ENCODE measurements around the gene ST3GAL5.

The ST3GAL5 gene

GRCh38 chr2:85847051-85847588 is 41.7 kb downstream of the ST3GAL5 start:
- H3K23ac ChIP-seq (ENCODE audit: low read length) = no peak overlapping the region
- H3K18ac ChIP-seq (ENCODE audit: low read length) = no peak overlapping the region
- H3K4me1 ChIP-seq (ENCODE audit: control insufficient read depth, low read depth, low read length) = no peaks in the 10 kb centered on the region
- H4K8ac ChIP-seq (ENCODE audit: low read depth, low read length) = no peak overlapping the region
- no peak overlapping the region for H2BK15ac ChIP-seq (replicated peaks; ENCODE audit: low read depth)
- H2AK5ac ChIP-seq (ENCODE audit: low read length) = no peak overlapping the region
- H3K4ac ChIP-seq (ENCODE audit: low read depth, low read length) = no peak overlapping the region
- no peak overlapping the region for H3K4me3 ChIP-seq (ENCODE audit: low read length)
- WGBS (ENCODE audit: extremely low coverage, insufficient coverage, low lambda C conversion rate) = no CpG with 5 or more reads among the region's 2 CpGs
- H3K4me2 ChIP-seq (ENCODE audit: low read length) = no peak overlapping the region
- H3K36me3 ChIP-seq (ENCODE audit: control insufficient read depth, insufficient read depth, low read length) = no peaks in the 10 kb centered on the region
- no peak overlapping the region for H2BK5ac ChIP-seq (ENCODE audit: low read length)
- H3K9ac ChIP-seq (ENCODE audit: low read length) = no peak overlapping the region
- no peak overlapping the region for H2BK120ac ChIP-seq (ENCODE audit: low read depth, low read length)
- H3K79me1 ChIP-seq (ENCODE audit: low read length) = no peaks in the 10 kb centered on the region
- no peaks in the 10 kb centered on the region for H3K79me2 ChIP-seq (ENCODE audit: control insufficient read depth, insufficient read depth, low read length)
- H3K27me3 ChIP-seq (ENCODE audit: insufficient read depth, low read length, poor library complexity) = no peaks in the 10 kb centered on the region
- H3K27ac ChIP-seq (ENCODE audit: low read depth, low read length) = no peak overlapping the region
- H4K5ac ChIP-seq (ENCODE audit: low read length) = no peak overlapping the region
- H3K56ac ChIP-seq (ENCODE audit: low read length) = no peak overlapping the region
- no peak for DNase-seq

- Histone ChIP-seq H3K79me2 (ENCODE audit: control insufficient read depth, insufficient read depth, low read length) (no peaks in the 10 kb centered on the region), H4K5ac (ENCODE audit: low read length) (no peak overlapping the region), H2BK15ac (replicated peaks; ENCODE audit: low read depth) (no peak overlapping the region), H2AK5ac (ENCODE audit: low read length) (no peak overlapping the region), H4K8ac (ENCODE audit: low read depth, low read length) (no peak overlapping the region), H3K18ac (ENCODE audit: low read length) (no peak overlapping the region), H3K4me2 (ENCODE audit: low read length) (no peak overlapping the region), H3K9ac (ENCODE audit: low read length) (no peak overlapping the region), H2BK5ac (ENCODE audit: low read length) (no peak overlapping the region), H3K79me1 (ENCODE audit: low read length) (no peaks in the 10 kb centered on the region), H3K4me3 (ENCODE audit: low read length) (no peak overlapping the region), H2BK120ac (ENCODE audit: low read depth, low read length) (no peak overlapping the region), H3K36me3 (ENCODE audit: control insufficient read depth, insufficient read depth, low read length) (no peaks in the 10 kb centered on the region), H3K4ac (ENCODE audit: low read depth, low read length) (no peak overlapping the region), H3K27me3 (ENCODE audit: insufficient read depth, low read length, poor library complexity) (no peaks in the 10 kb centered on the region), H3K56ac (ENCODE audit: low read length) (no peak overlapping the region), H3K23ac (ENCODE audit: low read length) (no peak overlapping the region), H3K4me1 (ENCODE audit: control insufficient read depth, low read depth, low read length) (no peaks in the 10 kb centered on the region), H3K27ac (ENCODE audit: low read depth, low read length) (no peak overlapping the region)
- DNase-seq = no peak
- WGBS (ENCODE audit: extremely low coverage, insufficient coverage, low lambda C conversion rate) = no CpG with 5 or more reads among the region's 4 CpGs
Measured at GRCh38 chr2:85846411-85846810, 42.4 kb downstream of the ST3GAL5 start.

GRCh38 chr2:85844486-85844885 is 44.3 kb downstream of the ST3GAL5 start:
- Histone ChIP-seq H3K4me1 (ENCODE audit: control insufficient read depth, low read depth, low read length) (no peaks in the 10 kb centered on the region), H3K9ac (ENCODE audit: low read length) (no peak overlapping the region), H2BK120ac (ENCODE audit: low read depth, low read length) (no peak overlapping the region), H3K56ac (ENCODE audit: low read length) (no peak overlapping the region), H2BK15ac (replicated peaks; ENCODE audit: low read depth) (no peak overlapping the region), H3K79me2 (ENCODE audit: control insufficient read depth, insufficient read depth, low read length) (no peaks in the 10 kb centered on the region), H3K4me2 (ENCODE audit: low read length) (no peak overlapping the region), H2AK5ac (ENCODE audit: low read length) (no peak overlapping the region), H3K18ac (ENCODE audit: low read length) (no peak overlapping the region), H3K27me3 (ENCODE audit: insufficient read depth, low read length, poor library complexity) (no peaks in the 10 kb centered on the region), H2BK5ac (ENCODE audit: low read length) (no peak overlapping the region), H4K5ac (ENCODE audit: low read length) (no peak overlapping the region), H3K4ac (ENCODE audit: low read depth, low read length) (no peak overlapping the region), H3K4me3 (ENCODE audit: low read length) (no peak overlapping the region), H4K8ac (ENCODE audit: low read depth, low read length) (no peak overlapping the region), H3K36me3 (ENCODE audit: control insufficient read depth, insufficient read depth, low read length) (no peaks in the 10 kb centered on the region), H3K27ac (ENCODE audit: low read depth, low read length) (no peak overlapping the region), H3K79me1 (ENCODE audit: low read length) (no peaks in the 10 kb centered on the region), H3K23ac (ENCODE audit: low read length) (no peak overlapping the region)
- DNase-seq = no peak
- WGBS (ENCODE audit: extremely low coverage, insufficient coverage, low lambda C conversion rate) = no CpG with 5 or more reads among the region's 4 CpGs

- Histone ChIP-seq H3K4me2 (ENCODE audit: low read length) (no peak overlapping the region), H3K56ac (ENCODE audit: low read length) (no peak overlapping the region), H3K23ac (ENCODE audit: low read length) (no peak overlapping the region), H3K36me3 (ENCODE audit: control insufficient read depth, insufficient read depth, low read length) (no peaks in the 10 kb centered on the region), H3K27ac (ENCODE audit: low read depth, low read length) (no peak overlapping the region), H4K5ac (ENCODE audit: low read length) (no peak overlapping the region), H3K79me2 (ENCODE audit: control insufficient read depth, insufficient read depth, low read length) (no peaks in the 10 kb centered on the region), H2BK120ac (ENCODE audit: low read depth, low read length) (no peak overlapping the region), H2BK5ac (ENCODE audit: low read length) (no peak overlapping the region), H2BK15ac (replicated peaks; ENCODE audit: low read depth) (no peak overlapping the region), H3K4me3 (ENCODE audit: low read length) (no peak overlapping the region), H3K4ac (ENCODE audit: low read depth, low read length) (no peak overlapping the region), H3K9ac (ENCODE audit: low read length) (no peak overlapping the region), H2AK5ac (ENCODE audit: low read length) (no peak overlapping the region), H3K4me1 (ENCODE audit: control insufficient read depth, low read depth, low read length) (no peaks in the 10 kb centered on the region), H3K27me3 (ENCODE audit: insufficient read depth, low read length, poor library complexity) (no peaks in the 10 kb centered on the region), H3K79me1 (ENCODE audit: low read length) (no peaks in the 10 kb centered on the region), H3K18ac (ENCODE audit: low read length) (no peak overlapping the region), H4K8ac (ENCODE audit: low read depth, low read length) (no peak overlapping the region)
- peak; percentile 42 for DNase-seq
- WGBS (ENCODE audit: extremely low coverage, insufficient coverage, low lambda C conversion rate) = no CpG with 5 or more reads among the region's 4 CpGs
Measured at GRCh38 chr2:85843543-85843942, 45.2 kb downstream of the ST3GAL5 start.

GRCh38 chr2:85840091-85840490 is 48.7 kb downstream of the ST3GAL5 start:
- WGBS (ENCODE audit: extremely low coverage, insufficient coverage, low lambda C conversion rate) = no CpG with 5 or more reads among the region's 9 CpGs
- H3K27me3 ChIP-seq (ENCODE audit: insufficient read depth, low read length, poor library complexity) = no peaks in the 10 kb centered on the region
- no peak overlapping the region for H3K9ac ChIP-seq (ENCODE audit: low read length)
- no peak overlapping the region for H3K27ac ChIP-seq (ENCODE audit: low read depth, low read length)
- H4K8ac ChIP-seq (ENCODE audit: low read depth, low read length) = no peak overlapping the region
- H3K4me2 ChIP-seq (ENCODE audit: low read length) = no peak overlapping the region
- H2BK120ac ChIP-seq (ENCODE audit: low read depth, low read length) = no peak overlapping the region
- H3K23ac ChIP-seq (ENCODE audit: low read length) = no peak overlapping the region
- H3K4me1 ChIP-seq (ENCODE audit: control insufficient read depth, low read depth, low read length) = no peaks in the 10 kb centered on the region
- DNase-seq = no peak
- H3K4ac ChIP-seq (ENCODE audit: low read depth, low read length) = no peak overlapping the region
- no peaks in the 10 kb centered on the region for H3K79me1 ChIP-seq (ENCODE audit: low read length)
- H4K5ac ChIP-seq (ENCODE audit: low read length) = no peak overlapping the region
- H3K79me2 ChIP-seq (ENCODE audit: control insufficient read depth, insufficient read depth, low read length) = no peaks in the 10 kb centered on the region
- H2BK15ac ChIP-seq (replicated peaks; ENCODE audit: low read depth) = no peak overlapping the region
- no peak overlapping the region for H2BK5ac ChIP-seq (ENCODE audit: low read length)
- no peak overlapping the region for H3K56ac ChIP-seq (ENCODE audit: low read length)
- no peak overlapping the region for H3K4me3 ChIP-seq (ENCODE audit: low read length)
- no peak overlapping the region for H3K18ac ChIP-seq (ENCODE audit: low read length)
- no peak overlapping the region for H2AK5ac ChIP-seq (ENCODE audit: low read length)
- no peaks in the 10 kb centered on the region for H3K36me3 ChIP-seq (ENCODE audit: control insufficient read depth, insufficient read depth, low read length)

- WGBS (ENCODE audit: extremely low coverage, insufficient coverage, low lambda C conversion rate) = no CpG with 5 or more reads among the region's 10 CpGs
- Histone ChIP-seq H3K27me3 (ENCODE audit: insufficient read depth, low read length, poor library complexity) (no peaks in the 10 kb centered on the region), H4K8ac (ENCODE audit: low read depth, low read length) (no peak overlapping the region), H3K4ac (ENCODE audit: low read depth, low read length) (no peak overlapping the region), H3K79me2 (ENCODE audit: control insufficient read depth, insufficient read depth, low read length) (no peaks in the 10 kb centered on the region), H3K4me1 (ENCODE audit: control insufficient read depth, low read depth, low read length) (no peaks in the 10 kb centered on the region), H3K4me2 (ENCODE audit: low read length) (no peak overlapping the region), H3K23ac (ENCODE audit: low read length) (no peak overlapping the region), H3K4me3 (ENCODE audit: low read length) (no peak overlapping the region), H2BK15ac (replicated peaks; ENCODE audit: low read depth) (no peak overlapping the region), H3K9ac (ENCODE audit: low read length) (no peak overlapping the region), H2AK5ac (ENCODE audit: low read length) (no peak overlapping the region), H2BK120ac (ENCODE audit: low read depth, low read length) (no peak overlapping the region), H3K36me3 (ENCODE audit: control insufficient read depth, insufficient read depth, low read length) (no peaks in the 10 kb centered on the region), H4K5ac (ENCODE audit: low read length) (no peak overlapping the region), H3K56ac (ENCODE audit: low read length) (no peak overlapping the region), H2BK5ac (ENCODE audit: low read length) (no peak overlapping the region), H3K27ac (ENCODE audit: low read depth, low read length) (no peak overlapping the region), H3K18ac (ENCODE audit: low read length) (no peak overlapping the region), H3K79me1 (ENCODE audit: low read length) (no peaks in the 10 kb centered on the region)
- no peak for DNase-seq
Measured at GRCh38 chr2:85839461-85839860, 49.3 kb downstream of the ST3GAL5 start.

Data from mesendoderm (in vitro differentiated cells).